WTC11 (cell line): Measurements from ENCODE around the gene IGFBP4. TPM values are rescaled to one million over a fixed set of nuclear protein-coding genes. Genes with fewer than 3 reads are reported as not detected.

Experiments used
- ATAC-seq: fragments of 200-7000 bp; cut with Tn5 transposase; 2 replicates; pipeline ENCODE4 v1.10.0; 2021; ENCODE audit warnings: mild to moderate bottlenecking, moderate library complexity
- CTCF ChIA-PET: fragments of 300-600 bp; sonication (Branson Sonifier 250); formaldehyde crosslinking; loops from one replicate; lab custom pipeline; 2021; ENCODE audit warnings: antibody characterized with exemption; lab: Charles Lee
- POLR2A ChIA-PET: fragments of 350-600 bp; sonication (Branson Sonifier 250); formaldehyde crosslinking; loops from one replicate; lab custom pipeline; 2021; ENCODE audit warnings: antibody characterized with exemption; lab: Charles Lee
- DNase-seq: peaks from one replicate; pipeline ENCODE4 v3.0.0; 2021; ENCODE audit warnings: low spot score
- H3K27ac Mint-ChIP-seq: 2 replicates; pipeline ENCODE4 v1.8.0; 2021; ENCODE audit warnings: mixed read lengths
- H3K27me3 Mint-ChIP-seq: 2 replicates; pipeline ENCODE4 v1.8.0; 2021; ENCODE audit warnings: low read depth, mild to moderate bottlenecking, moderate library complexity, mixed read lengths
- H3K36me3 Mint-ChIP-seq: 2 replicates; pipeline ENCODE4 v1.8.0; 2021; ENCODE audit warnings: mixed read lengths
- H3K4me1 Mint-ChIP-seq: 2 replicates; pipeline ENCODE4 v1.8.0; 2022; ENCODE audit warnings: mixed read lengths
- H3K4me3 Mint-ChIP-seq: 2 replicates; pipeline ENCODE4 v1.8.0; 2021; ENCODE audit warnings: mild to moderate bottlenecking, moderate library complexity, mixed read lengths
- H3K9me3 Mint-ChIP-seq: 2 replicates; pipeline ENCODE4 v1.8.0; 2021; ENCODE audit warnings: mixed read lengths
- ATF1 ChIP-seq: sonication (generic); formaldehyde crosslinking; IDR thresholded peaks from 2 replicates; pipeline ENCODE4 v1.8.1; 2023; ENCODE audit warnings: mild to moderate bottlenecking, moderate library complexity, missing genetic modification reagents
- ATF2 ChIP-seq: sonication (generic); formaldehyde crosslinking; IDR thresholded peaks from 2 replicates; pipeline ENCODE4 v1.8.1; 2022; ENCODE audit warnings: low read depth, missing genetic modification reagents, borderline replicate concordance
- CBFB ChIP-seq: sonication (generic); formaldehyde crosslinking; IDR thresholded peaks from 2 replicates; pipeline ENCODE4 v1.8.1; 2022; ENCODE audit warnings: mild to moderate bottlenecking, low read depth, missing genetic modification reagents
- CREB1 ChIP-seq: sonication (generic); formaldehyde crosslinking; IDR thresholded peaks from 2 replicates; pipeline ENCODE4 v1.8.0; 2023; ENCODE audit warnings: mild to moderate bottlenecking, missing genetic modification reagents
- CREM ChIP-seq: sonication (generic); formaldehyde crosslinking; IDR thresholded peaks from 2 replicates; pipeline ENCODE4 v1.8.1; 2022; ENCODE audit warnings: mild to moderate bottlenecking, missing genetic modification reagents, moderate library complexity
- E2F1 ChIP-seq: sonication (generic); formaldehyde crosslinking; IDR thresholded peaks from 2 replicates; pipeline ENCODE4 v1.8.0; 2022; ENCODE audit warnings: mild to moderate bottlenecking, missing genetic modification reagents
- E2F4 ChIP-seq: sonication (generic); formaldehyde crosslinking; IDR thresholded peaks from 2 replicates; pipeline ENCODE4 v1.8.1; 2022; ENCODE audit warnings: low read depth, mild to moderate bottlenecking, moderate library complexity, missing genetic modification reagents, borderline replicate concordance
- EMX1 ChIP-seq: fragments of 250-450 bp; sonication (Bioruptor Pico); IDR thresholded peaks from 2 replicates; pipeline ENCODE4 v1.8.0; 2021; ENCODE audit warnings: mild to moderate bottlenecking
- FOXP1 ChIP-seq: sonication (generic); formaldehyde crosslinking; IDR thresholded peaks from 2 replicates; pipeline ENCODE4 v1.8.0; 2022; ENCODE audit warnings: missing genetic modification reagents, mild to moderate bottlenecking, moderate library complexity, borderline replicate concordance
- GRHL2 ChIP-seq: fragments of 250-450 bp; sonication (Bioruptor Pico); IDR thresholded peaks from 2 replicates; pipeline ENCODE4 v1.8.0; 2022; ENCODE audit warnings: mild to moderate bottlenecking, moderate library complexity; ENCODE audit not compliant: insufficient replicate concordance, severe bottlenecking
- HMGA2 ChIP-seq: fragments of 250-450 bp; sonication (Bioruptor Pico); IDR thresholded peaks from 2 replicates; pipeline ENCODE4 v1.4.0; 2021; ENCODE audit warnings: mild to moderate bottlenecking, moderate library complexity
- MXD4 ChIP-seq: fragments of 250-450 bp; sonication (Bioruptor Pico); IDR thresholded peaks from 2 replicates; pipeline ENCODE4 v1.8.0; 2021; ENCODE audit warnings: mild to moderate bottlenecking, moderate library complexity, borderline replicate concordance
- MYBL2 ChIP-seq: sonication (generic); formaldehyde crosslinking; IDR thresholded peaks from 2 replicates; pipeline ENCODE4 v1.8.1; 2023; ENCODE audit warnings: mild to moderate bottlenecking, moderate library complexity, missing genetic modification reagents
- NR1H2 ChIP-seq: sonication (generic); formaldehyde crosslinking; IDR thresholded peaks from 2 replicates; pipeline ENCODE4 v1.9.0; 2021; ENCODE audit warnings: mild to moderate bottlenecking, moderate library complexity, missing genetic modification reagents
- TP53 ChIP-seq: sonication (generic); formaldehyde crosslinking; IDR thresholded peaks from 2 replicates; pipeline ENCODE4 v1.8.1; 2023; ENCODE audit warnings: mild to moderate bottlenecking, missing genetic modification reagents
- USF1 ChIP-seq: sonication (generic); formaldehyde crosslinking; IDR thresholded peaks from 2 replicates; pipeline ENCODE4 v1.8.0; 2022; ENCODE audit warnings: mild to moderate bottlenecking, missing genetic modification reagents
- USF2 ChIP-seq: sonication (generic); formaldehyde crosslinking; IDR thresholded peaks from 2 replicates; pipeline ENCODE4 v1.8.1; 2023; ENCODE audit warnings: mild to moderate bottlenecking, missing genetic modification reagents, moderate library complexity
- ZNF138 ChIP-seq: sonication (generic); formaldehyde crosslinking; conservative IDR thresholded peaks from 2 replicates; pipeline ENCODE4 v1.8.1; 2022; ENCODE audit warnings: mild to moderate bottlenecking, moderate library complexity, missing genetic modification reagents
- ZNF425 ChIP-seq: fragments of 250-450 bp; sonication (Bioruptor Pico); conservative IDR thresholded peaks from 2 replicates; pipeline ENCODE4 v1.9.0; 2021; ENCODE audit warnings: mild to moderate bottlenecking
- total RNA-seq: library from RNA; stranded (reverse); gene quantifications from 3 replicates; pipeline ENCODE4 v1.2.3, GENCODE V29; 2021
- TF ChIP-seq, protein P1 (sequence below): fragments of 250-450 bp; sonication (Bioruptor Pico); IDR thresholded peaks from 2 replicates; pipeline ENCODE4 v1.8.0; 2021; ENCODE audit warnings: mild to moderate bottlenecking
- TF ChIP-seq, protein P2 (sequence below): sonication (generic); formaldehyde crosslinking; IDR thresholded peaks from 2 replicates; pipeline ENCODE4 v1.8.1; 2022; ENCODE audit warnings: mild to moderate bottlenecking, moderate library complexity, missing genetic modification reagents

IGFBP4 gene
- total RNA-seq, 1 experiment from 2014 or later: 172 TPM

- H3K27me3 Mint-ChIP-seq: peaks cover 3% of the 10 kb centered on the region; the same call in 1 of the 2 replicates
- H3K9me3 Mint-ChIP-seq: peaks cover 15% of the 10 kb centered on the region
- no peak for ATAC-seq
- ChIA-PET POLR2A (no interaction called here), CTCF (interaction anchor here (0.5 to 4.0 kb wide), 9 partner anchors 10 to 157 kb away, joined by 3 to 28 read pairs (median 4); partner anchors contain the start of gene TOP2A)
- TF ChIP-seq HMGA2 (CRISPR knock-in tag): no peak
- TF ChIP-seq NR1H2 (CRISPR knock-in tag): no peak
- no peak for TF ChIP-seq USF1 (CRISPR knock-in tag)
- TF ChIP-seq CREB1: no peak
- TF ChIP-seq, protein P1, sequence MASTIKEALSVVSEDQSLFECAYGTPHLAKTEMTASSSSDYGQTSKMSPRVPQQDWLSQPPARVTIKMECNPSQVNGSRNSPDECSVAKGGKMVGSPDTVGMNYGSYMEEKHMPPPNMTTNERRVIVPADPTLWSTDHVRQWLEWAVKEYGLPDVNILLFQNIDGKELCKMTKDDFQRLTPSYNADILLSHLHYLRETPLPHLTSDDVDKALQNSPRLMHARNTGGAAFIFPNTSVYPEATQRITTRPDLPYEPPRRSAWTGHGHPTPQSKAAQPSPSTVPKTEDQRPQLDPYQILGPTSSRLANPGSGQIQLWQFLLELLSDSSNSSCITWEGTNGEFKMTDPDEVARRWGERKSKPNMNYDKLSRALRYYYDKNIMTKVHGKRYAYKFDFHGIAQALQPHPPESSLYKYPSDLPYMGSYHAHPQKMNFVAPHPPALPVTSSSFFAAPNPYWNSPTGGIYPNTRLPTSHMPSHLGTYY (CRISPR knock-in tag): no peak
- TF ChIP-seq GRHL2: no peak
- TF ChIP-seq MXD4 (CRISPR knock-in tag): no peak
- no peak for TF ChIP-seq ATF2 (CRISPR knock-in tag)
- H3K4me1 Mint-ChIP-seq: peaks cover 26% of the 10 kb centered on the region
- H3K27ac Mint-ChIP-seq: no peak overlapping the region
- no peak for DNase-seq
- H3K36me3 Mint-ChIP-seq: peaks cover 5% of the 10 kb centered on the region; the same call in 1 of the 2 replicates
- no peak overlapping the region for H3K4me3 Mint-ChIP-seq
These were observed 16.2 kb upstream of the IGFBP4 start for GRCh38 chr17:40427002-40427491.

DNA sequence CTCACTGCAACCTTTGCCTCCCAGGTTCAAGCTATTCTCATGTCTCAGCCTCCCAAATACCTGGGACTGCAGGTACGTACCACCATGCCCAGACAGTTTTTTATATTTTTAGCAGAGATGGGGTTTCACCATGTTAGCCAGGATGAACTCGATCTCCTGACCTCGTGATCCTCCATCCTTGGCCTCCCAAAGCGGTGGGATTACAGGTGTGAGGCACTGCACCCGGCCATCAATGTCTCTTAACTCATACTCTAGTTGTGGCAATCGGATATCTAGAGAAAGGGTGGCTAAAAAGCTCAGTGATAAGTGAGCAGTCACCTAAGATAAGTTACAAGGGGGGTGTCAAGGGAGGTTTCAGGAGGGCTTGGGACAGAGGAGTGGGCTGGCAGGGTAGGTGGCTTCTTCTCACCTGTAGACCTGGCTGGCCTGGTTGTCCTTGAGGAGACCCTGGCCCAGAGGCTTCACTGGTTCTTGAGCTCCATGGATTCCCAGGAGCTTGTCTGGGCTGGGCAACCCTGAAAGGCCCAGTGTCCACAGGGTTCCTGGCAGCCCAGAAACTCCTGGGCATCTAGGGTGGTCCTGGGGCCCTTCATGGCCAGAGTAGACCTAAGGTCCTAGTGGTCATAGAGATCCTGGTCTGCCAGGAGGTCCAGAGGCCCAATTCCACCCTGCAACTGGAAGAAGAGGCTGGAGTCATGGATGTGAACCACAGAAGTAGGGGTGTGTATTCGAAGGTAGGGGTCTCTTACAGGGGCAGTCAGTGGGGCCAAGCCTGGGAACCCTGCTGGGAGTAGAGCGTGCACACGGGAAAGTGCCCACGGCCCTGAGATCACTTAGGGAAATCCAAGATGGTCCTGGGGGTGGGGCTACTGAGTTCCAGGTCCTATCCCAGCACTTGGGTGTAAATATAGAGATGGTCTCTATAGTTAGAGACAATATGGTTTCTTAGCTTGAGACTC lies 12.7 kb upstream of the IGFBP4 start:
- Mint-ChIP-seq H3K27ac (no peak overlapping the region), H3K9me3 (peaks cover 15% of the 10 kb centered on the region), H3K36me3 (peaks cover 5% of the 10 kb centered on the region; the same call in 1 of the 2 replicates), H3K4me1 (peaks cover 17% of the 10 kb centered on the region), H3K27me3 (peaks cover 3% of the 10 kb centered on the region; the same call in 1 of the 2 replicates), H3K4me3 (no peak overlapping the region)
- DNase-seq (no peak), ATAC-seq (no peak)
- POLR2A ChIA-PET: interaction anchor here (0.5 kb wide), 1 partner anchor 97 kb away, joined by 4 read pairs; no protein-coding TSS in a partner anchor
- CTCF ChIA-PET: interaction anchor here (0.6 kb wide), 2 partner anchors 19 to 20 kb away, joined by 3 read pairs; no protein-coding TSS in a partner anchor
- TF ChIP-seq, protein P2, sequence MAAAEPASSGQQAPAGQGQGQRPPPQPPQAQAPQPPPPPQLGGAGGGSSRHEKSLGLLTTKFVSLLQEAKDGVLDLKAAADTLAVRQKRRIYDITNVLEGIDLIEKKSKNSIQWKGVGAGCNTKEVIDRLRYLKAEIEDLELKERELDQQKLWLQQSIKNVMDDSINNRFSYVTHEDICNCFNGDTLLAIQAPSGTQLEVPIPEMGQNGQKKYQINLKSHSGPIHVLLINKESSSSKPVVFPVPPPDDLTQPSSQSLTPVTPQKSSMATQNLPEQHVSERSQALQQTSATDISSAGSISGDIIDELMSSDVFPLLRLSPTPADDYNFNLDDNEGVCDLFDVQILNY (CRISPR knock-in tag): no peak
- no peak for TF ChIP-seq TP53 (CRISPR knock-in tag)
- no peak for TF ChIP-seq ZNF425
- no peak for TF ChIP-seq CBFB (CRISPR knock-in tag)
- TF ChIP-seq CREM (CRISPR knock-in tag): no peak
- no peak for TF ChIP-seq USF2 (CRISPR knock-in tag)
- TF ChIP-seq ZNF138: no peak
- TF ChIP-seq E2F1: no peak
- no peak for TF ChIP-seq ATF1
- no peak for TF ChIP-seq MYBL2 (CRISPR knock-in tag)
- no peak for TF ChIP-seq EMX1 (CRISPR knock-in tag)
- TF ChIP-seq FOXP1 (CRISPR knock-in tag): no peak
- no peak for TF ChIP-seq E2F4 (CRISPR knock-in tag)
- TF ChIP-seq ATF2 (CRISPR knock-in tag): no peak
